ENCODE measurements around the gene SLU7. TPM values are rescaled to one million over a fixed set of nuclear protein-coding genes. Genes with fewer than 3 reads are reported as not detected.

SLU7 gene
- total RNA-seq, 6 donors from 2014 or later = 26.7 to 115 (median 60.7) TPM

- Histone ChIP-seq H3K9me3 (no peaks in the 10 kb centered on the region), H3K4me1 (peaks cover 11 to 23% (median 17%) of the 10 kb centered on the region in 4 donors), H3K27me3 (no peaks in the 10 kb centered on the region), H3K27ac (peak overlapping the region in 1 of 4 donors; percentile 91), H3K36me3 (peaks cover 6 to 25% (median 19%) of the 10 kb centered on the region in 4 donors), H3K4me3 (peak overlapping the region in 3 of 4 donors; percentile 58 to 70 (median 67))
- DNase-seq = no peak
- TF ChIP-seq CTCF (IDR thresholded peaks at IDR 0.05) (no peak), EP300 (IDR thresholded peaks at IDR 0.05) (no peak), POLR2A (IDR thresholded peaks at IDR 0.05) (no peak), POLR2AphosphoS5 (IDR thresholded peaks at IDR 0.05) (no peak)
- ATAC-seq (ENCODE audit: low FRiP score in 2 of 2) = no peak
- WGBS, 2 donors = 36 to 45% methylated on average over 4 of the region's 4 CpGs
Observed at GRCh38 chr5:160398806-160399205, 20.1 kb downstream of the SLU7 start.

GRCh38 chr5:160397492-160397891, 21.4 kb downstream of the SLU7 start:
- no peak for TF ChIP-seq POLR2AphosphoS5 (IDR thresholded peaks at IDR 0.05)
- no peak for TF ChIP-seq POLR2A (IDR thresholded peaks at IDR 0.05)
- TF ChIP-seq CTCF (IDR thresholded peaks at IDR 0.05) = no peak
- TF ChIP-seq EP300 (IDR thresholded peaks at IDR 0.05) = no peak

GRCh38 chr5:160395111-160395510, 23.8 kb downstream of the SLU7 start:
- Histone ChIP-seq H3K4me3 (no peak overlapping the region), H3K4me1 (peaks cover 7 to 19% (median 14%) of the 10 kb centered on the region in 4 donors), H3K36me3 (no peaks in the 10 kb centered on the region), H3K27me3 (no peaks in the 10 kb centered on the region), H3K27ac (no peak overlapping the region), H3K9me3 (no peaks in the 10 kb centered on the region)
- ATAC-seq (ENCODE audit: low FRiP score in 2 of 2) (no peak), DNase-seq (no peak)
- no peak for TF ChIP-seq CTCF (IDR thresholded peaks at IDR 0.05)
- WGBS, 2 donors = 94 to 97% methylated on average over 7 of the region's 7 CpGs

More at GRCh38 chr5:160397492-160397891, 21.4 kb downstream of the SLU7 start:
- H3K36me3 ChIP-seq = peaks cover 0 to 11% (median 6%) of the 10 kb centered on the region in 4 donors
- H3K27me3 ChIP-seq = no peaks in the 10 kb centered on the region
- no peaks in the 10 kb centered on the region for H3K9me3 ChIP-seq
- H3K4me1 ChIP-seq = peaks cover 11 to 23% (median 17%) of the 10 kb centered on the region in 4 donors
- H3K4me3 ChIP-seq = no peak overlapping the region
- no peak for DNase-seq
- ATAC-seq (ENCODE audit: low FRiP score in 2 of 2) = no peak
- no peak overlapping the region for H3K27ac ChIP-seq
- 78 to 81% methylated on average over 1 of the region's 1 CpG for WGBS, 2 donors

- Histone ChIP-seq H3K9me3 (peaks cover 7 to 12% (median 11%) of the 10 kb centered on the region in 4 donors), H3K4me1 (no peaks in the 10 kb centered on the region), H3K4me3 (no peak overlapping the region), H3K27me3 (no peaks in the 10 kb centered on the region), H3K27ac (no peak overlapping the region), H3K36me3 (no peaks in the 10 kb centered on the region)
- ATAC-seq (ENCODE audit: low FRiP score in 2 of 2) = peak in 1 of 2 donors; percentile 53
- TF ChIP-seq POLR2A (IDR thresholded peaks at IDR 0.05) (no peak), POLR2AphosphoS5 (IDR thresholded peaks at IDR 0.05) (no peak), EP300 (IDR thresholded peaks at IDR 0.05) (no peak), CTCF (IDR thresholded peaks at IDR 0.05) (peak in 3 of 6 experiments; percentile 30 to 52 (median 42))
- peak in 1 of 2 donors; percentile 46 for DNase-seq
- 79 to 81% methylated on average over 8 of the region's 8 CpGs for WGBS, 2 donors
Observed at GRCh38 chr5:160390787-160391696, 27.8 kb downstream of the SLU7 start.
